HG03139 (cell line): ENCODE results near the gene CLEC18C.
"Not testable (repeated sequence)": the region's sequence is repeated elsewhere in the genome, so short reads cannot be mapped to it uniquely, and the experiment has no call there.

Source experiments
- ATAC-seq: cut with Tn5 transposase; IDR thresholded peaks from one replicate; pipeline ENCODE4 v1.9.1; 2021; ENCODE audit not compliant: unreplicated experiment

CLEC18C gene

DNA sequence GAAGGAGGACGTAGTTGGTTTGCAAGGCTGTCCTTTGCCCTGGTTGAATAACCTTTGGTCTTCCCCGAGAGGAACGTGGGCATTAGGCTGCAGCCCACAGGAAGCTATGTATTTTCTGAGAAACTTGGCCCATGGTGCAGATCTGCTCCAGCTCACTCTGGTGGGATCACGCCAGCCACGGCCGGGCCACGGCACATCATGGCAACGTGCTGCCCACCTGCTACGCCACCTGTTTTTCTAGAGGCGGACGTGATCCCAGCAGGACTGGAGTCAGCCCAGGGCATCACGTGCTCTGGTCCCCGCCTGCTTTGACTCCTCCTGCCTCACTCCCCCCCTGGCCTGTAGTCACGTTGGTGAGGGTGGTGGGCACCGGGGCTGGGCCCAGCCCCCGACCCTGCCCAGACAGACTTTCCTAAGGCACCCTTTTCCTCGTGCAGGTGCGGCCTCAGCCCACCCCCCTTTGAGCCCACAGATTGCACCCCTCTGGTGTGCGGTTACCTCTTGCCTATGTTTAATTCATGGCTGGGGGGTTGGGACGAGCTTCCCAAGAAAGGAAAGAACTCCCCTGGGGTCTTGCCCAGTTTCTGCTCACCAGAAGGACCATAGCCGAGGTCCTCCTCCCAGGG lies at the start of gene CLEC18C:
TSS of gene CLEC18C (plus strand) at position 576 of the 626 bp plus-strand sequence. CDS start 492 bp downstream, outside the sequence.
- ATAC-seq: not testable (repeated sequence)

DNA sequence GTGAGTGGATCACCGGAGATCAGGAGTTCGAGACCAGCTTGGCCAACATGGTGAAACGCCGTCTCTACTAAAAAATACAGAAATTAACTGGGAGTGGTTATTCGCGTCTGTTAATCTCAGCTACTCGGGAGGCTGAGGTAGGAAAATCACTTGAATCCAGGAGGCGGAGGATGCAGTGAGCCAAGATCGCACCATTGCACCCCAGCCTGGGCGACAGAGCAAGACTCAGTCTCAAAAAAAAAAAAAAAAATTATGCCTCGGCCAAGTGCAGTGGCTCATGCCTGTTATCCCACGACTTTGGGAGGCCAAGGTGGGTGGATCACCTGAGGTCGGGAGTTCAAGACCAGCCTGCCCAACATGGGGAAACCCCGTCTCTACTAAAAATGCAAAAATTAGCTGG lies 49.8 kb upstream of the CLEC18C start:
- ATAC-seq: not testable (repeated sequence)

- not testable (repeated sequence) for ATAC-seq
These were observed 47.4 kb upstream of the CLEC18C start for GRCh38 chr16:70126226-70126625.

DNA sequence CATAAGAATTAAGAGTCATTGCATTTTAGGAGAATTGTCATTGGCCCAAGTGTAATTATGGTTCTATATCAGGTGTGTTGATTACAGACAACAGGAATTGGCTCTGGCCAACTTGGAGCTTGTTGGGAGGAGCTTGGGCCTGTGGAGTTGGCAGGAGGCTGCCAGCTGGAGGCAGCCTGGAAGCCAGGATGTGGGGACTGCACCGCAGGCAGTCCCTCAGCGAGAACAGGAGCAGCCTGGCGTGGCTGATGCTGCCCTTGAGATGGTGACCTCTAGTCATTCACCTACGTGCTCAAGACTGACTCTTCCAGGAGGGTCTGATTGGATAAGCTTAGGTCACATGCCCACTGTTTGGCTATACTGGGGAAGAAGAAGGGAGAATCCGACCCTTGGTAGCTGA lies 45.9 kb upstream of the CLEC18C start:
- not testable (repeated sequence) for ATAC-seq

- ATAC-seq: not testable (repeated sequence)
These were observed 44.7 kb upstream of the CLEC18C start for GRCh38 chr16:70128844-70129243.

DNA sequence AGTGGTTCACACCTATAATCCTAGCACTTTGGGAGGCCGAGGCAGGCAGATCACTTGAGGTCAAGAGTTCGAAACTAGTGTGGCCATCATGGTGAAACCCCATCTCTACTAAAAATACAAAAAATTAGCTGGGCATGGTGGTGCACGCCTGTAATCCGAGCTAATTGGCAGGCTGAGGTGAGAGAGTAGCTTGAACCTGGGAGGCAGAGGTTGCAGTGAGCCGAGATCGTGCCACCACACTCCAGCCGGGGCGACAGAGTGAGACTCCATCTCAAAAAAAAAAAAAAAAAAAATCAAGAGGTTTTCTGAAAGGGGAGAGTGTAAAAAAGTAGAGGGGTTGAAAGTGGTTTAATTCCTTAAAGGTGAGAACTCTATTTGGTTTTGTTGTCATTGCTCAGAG lies 37.8 kb upstream of the CLEC18C start:
- not testable (repeated sequence) for ATAC-seq

- ATAC-seq: not testable (repeated sequence)
These were observed 37.0 kb upstream of the CLEC18C start for GRCh38 chr16:70136595-70136994.

DNA sequence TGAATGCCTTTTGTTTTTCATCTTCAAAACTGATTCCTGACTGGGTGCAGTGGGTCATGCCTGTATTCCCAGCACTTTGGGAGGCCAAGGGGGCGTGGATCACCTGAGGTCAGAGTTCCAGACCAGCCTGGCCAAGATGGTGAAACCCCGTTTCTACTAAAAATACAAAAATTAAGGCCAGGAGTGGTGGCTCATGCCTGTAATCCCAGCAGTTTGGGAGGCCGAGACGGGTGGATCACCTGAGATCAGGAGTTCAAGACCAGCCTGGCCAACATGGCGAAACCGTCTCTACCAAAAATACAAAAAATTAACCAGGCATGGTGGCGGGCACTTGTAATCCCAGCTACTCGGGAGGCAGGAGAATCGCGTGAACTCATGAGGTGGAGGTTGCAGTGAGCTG lies 30.8 kb upstream of the CLEC18C start:
- not testable (repeated sequence) for ATAC-seq

DNA sequence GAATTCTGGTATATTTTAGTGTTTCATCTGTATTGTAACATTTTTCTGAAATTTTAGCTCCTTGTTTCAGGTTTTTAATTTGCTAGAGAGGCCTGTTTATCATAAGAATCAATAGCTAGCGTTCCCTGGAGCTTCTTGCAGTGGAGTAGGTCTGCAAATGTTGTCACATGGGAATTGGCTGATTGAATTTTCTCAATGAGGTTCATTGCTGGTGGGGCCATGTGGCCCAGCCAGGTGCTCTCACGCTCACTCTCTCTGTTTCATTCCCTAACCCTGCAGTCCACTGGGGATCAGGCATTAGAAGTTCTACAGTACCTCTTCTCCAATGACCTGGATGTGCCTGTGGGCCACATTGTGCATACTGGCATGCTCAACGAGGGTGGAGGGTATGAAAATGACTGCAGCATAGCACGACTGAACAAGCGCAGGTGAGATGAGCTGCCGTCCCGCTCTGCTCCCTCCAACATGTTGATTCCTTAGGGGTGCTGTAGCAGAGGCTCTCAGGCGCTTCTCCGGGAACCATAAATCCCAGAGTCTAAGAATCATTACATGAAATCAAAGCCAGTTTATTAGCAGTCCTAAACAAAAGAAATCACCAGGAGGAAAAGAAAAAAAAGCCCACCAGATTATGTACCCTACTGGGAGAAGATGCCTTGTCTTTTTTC lies 30.2 kb upstream of the CLEC18C start:
- ATAC-seq: not testable (repeated sequence)

DNA sequence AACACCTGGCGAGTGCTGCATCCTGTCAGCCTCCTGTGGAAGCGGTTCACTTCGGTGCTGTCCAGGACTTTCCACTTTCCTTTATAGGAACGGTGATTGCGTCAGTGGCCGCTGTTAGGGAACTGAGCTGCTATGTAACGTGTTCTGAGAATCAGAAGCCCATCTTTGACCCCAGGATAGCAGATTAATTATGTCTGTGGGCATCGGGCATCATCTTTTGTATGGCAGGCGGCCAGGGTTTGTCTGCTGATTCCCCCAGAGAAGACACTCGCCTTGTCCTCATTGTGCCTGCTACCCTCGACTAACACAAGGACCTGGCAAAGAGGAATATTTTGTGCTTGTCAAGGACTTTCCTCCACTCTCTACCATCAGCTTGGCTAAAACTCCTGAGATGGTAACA lies 25.7 kb upstream of the CLEC18C start:
- not testable (repeated sequence) for ATAC-seq

DNA sequence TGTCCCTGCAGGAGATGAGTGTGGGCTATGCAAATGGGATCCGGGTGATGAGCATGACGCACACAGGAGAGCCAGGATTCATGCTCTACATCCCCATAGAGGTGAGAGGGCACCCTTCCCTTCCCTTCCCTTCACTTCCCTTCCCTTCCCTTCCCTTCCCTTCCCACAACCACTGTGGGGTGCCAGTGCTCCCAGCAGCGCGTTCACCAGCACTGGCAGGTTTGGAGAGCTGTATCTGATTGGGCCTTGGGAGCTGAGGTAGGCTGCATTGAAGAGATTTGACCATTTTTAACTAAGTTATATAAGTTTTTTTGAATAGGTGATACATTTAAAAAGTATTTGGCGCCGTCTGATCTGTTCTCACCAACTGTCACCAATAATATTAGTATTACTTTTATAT lies 25.1 kb upstream of the CLEC18C start:
- ATAC-seq: not testable (repeated sequence)

DNA sequence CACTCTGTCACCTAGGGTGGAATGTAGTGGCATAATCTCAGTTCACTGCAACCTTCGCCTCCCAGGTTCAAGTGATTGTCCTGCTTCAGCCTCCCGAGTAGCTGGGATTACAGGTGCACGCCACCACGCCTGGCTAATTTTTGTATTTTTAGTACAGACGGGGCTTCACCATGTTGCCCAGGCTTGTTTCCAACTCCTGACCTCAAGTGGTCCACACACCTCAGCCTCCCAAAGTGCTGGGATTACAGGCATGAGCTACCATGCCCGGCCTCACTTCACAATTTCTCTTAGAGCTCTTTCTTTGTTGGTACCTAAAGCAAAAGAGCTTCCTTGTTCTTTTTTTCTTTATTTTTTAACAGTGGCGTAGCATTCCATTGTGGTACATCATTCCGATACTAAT lies 24.3 kb upstream of the CLEC18C start:
- ATAC-seq: not testable (repeated sequence)

- no peak for ATAC-seq
These were observed 22.2 kb upstream of the CLEC18C start for GRCh38 chr16:70151391-70151790.

DNA sequence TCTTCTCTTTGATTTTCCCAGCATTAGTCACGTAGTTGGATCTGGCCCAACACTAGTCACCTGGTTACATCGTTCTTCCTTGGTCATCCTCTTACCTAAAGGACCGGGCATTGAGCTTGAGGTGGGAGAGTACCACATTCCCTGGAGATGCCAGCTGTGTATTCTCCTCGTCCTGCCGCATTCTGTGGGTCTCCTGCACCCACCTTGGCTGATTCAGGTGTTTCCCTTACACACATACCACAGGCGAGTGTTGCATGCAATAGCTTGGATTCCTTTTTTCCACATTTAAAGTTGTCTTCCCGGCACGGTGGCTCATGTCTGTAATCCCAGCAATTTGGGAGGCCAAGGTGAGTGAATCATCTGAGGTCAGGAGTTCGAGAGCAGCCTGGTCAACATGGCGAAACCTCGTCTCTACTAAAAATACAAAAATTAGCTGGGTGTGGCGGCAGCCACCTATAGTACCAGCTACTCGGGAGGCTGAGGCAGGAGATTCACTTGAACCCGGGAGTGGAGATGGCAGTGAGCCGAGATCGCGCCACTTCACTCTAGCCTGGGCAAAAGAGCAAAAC lies 21.6 kb upstream of the CLEC18C start:
- ATAC-seq: no peak

- ATAC-seq: no peak
These were observed 20.8 kb upstream of the CLEC18C start for GRCh38 chr16:70152578-70153302.

- not testable (repeated sequence) for ATAC-seq
These were observed 18.9 kb upstream of the CLEC18C start for GRCh38 chr16:70154736-70155135.

DNA sequence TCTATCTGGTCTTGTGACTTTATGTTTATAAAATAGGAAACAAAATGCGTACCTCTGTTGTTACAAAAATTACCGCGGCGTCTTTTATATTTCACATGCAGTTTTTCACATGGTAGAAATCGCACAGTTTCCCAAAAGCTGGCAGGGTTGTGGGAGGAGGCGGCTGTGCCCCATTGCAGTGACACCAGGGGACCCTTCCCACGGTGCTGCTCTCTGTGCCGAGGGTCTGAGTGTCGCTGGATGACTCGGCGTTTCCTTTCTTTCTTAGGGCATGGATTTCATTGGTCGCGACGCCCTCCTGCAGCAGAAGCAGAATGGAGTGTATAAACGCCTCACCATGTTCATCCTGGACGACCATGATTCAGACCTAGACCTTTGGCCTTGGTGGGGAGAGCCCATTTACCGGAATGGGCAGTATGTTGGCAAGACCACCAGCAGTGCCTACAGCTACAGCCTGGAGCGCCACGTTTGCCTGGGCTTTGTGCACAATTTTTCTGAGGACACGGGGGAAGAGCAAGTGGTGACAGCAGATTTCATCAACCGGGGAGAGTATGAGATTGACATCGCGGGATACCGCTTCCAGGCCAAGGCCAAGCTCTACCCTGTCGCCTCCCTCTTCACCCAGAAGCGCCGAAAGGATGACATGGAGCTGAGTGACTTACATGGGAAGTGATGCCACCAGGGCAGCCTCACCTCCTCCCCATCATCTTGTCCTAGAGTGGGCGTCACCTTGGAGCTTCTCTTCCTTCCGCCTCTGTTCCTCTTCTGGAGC lies 17.2 kb upstream of the CLEC18C start:
- no peak for ATAC-seq

GRCh38 chr16:70157105-70157476 lies 16.5 kb upstream of the CLEC18C start:
- no peak for ATAC-seq

GRCh38 chr16:70157477-70158260 lies 15.9 kb upstream of the CLEC18C start:
- no peak for ATAC-seq
